HK-2 (cell line): ENCODE results near the gene CNTFR.
"Not testable (repeated sequence)": the region's sequence is repeated elsewhere in the genome, so short reads cannot be mapped to it uniquely, and the experiment has no call there.

Experiments used
- DNase-seq: peaks from one replicate; pipeline ENCODE4 v3.0.0-alpha.2; 2018; ENCODE audit not compliant: unreplicated experiment

Gene CNTFR

GRCh38 chr9:34589636-34590380 lies at the start of gene CNTFR:
TSS of gene CNTFR (minus strand) at chr9:34589724. CDS start at chr9:34568981, 20,743 bp downstream.
- no peak for DNase-seq

GRCh38 chr9:34639322-34639721 lies 49.8 kb upstream of the CNTFR start:
- DNase-seq = not testable (repeated sequence)

GRCh38 chr9:34638138-34638445 lies 48.6 kb upstream of the CNTFR start:
- no peak for DNase-seq

- peak; percentile 89 for DNase-seq
These were observed 48.0 kb upstream of the CNTFR start, which contains the start of gene SIGMAR1 for GRCh38 chr9:34637356-34638137. TSS of gene SIGMAR1 (minus strand) at chr9:34637787. CDS start at chr9:34637697, 90 bp downstream.

- no peak for DNase-seq
These were observed 47.3 kb upstream of the CNTFR start for GRCh38 chr9:34636791-34637355.

GRCh38 chr9:34635556-34635955 lies 46.0 kb upstream of the CNTFR start:
- no peak for DNase-seq

GRCh38 chr9:34634551-34635248 lies 45.2 kb upstream of the CNTFR start:
- no peak for DNase-seq

GRCh38 chr9:34633851-34634550 lies 44.5 kb upstream of the CNTFR start:
- no peak for DNase-seq

GRCh38 chr9:34633166-34633565 lies 43.6 kb upstream of the CNTFR start:
- no peak for DNase-seq

- no peak for DNase-seq
These were observed 41.1 kb upstream of the CNTFR start for GRCh38 chr9:34630402-34631154.

GRCh38 chr9:34629491-34629808 lies 39.9 kb upstream of the CNTFR start:
- DNase-seq = no peak

- DNase-seq = no peak
These were observed 39.3 kb upstream of the CNTFR start, which contains the start of gene ARID3C for GRCh38 chr9:34628656-34629490. TSS of gene ARID3C (minus strand) at chr9:34629066. CDS start at chr9:34628014, 1,052 bp downstream.

GRCh38 chr9:34627716-34628655 lies 38.5 kb upstream of the CNTFR start:
- DNase-seq = no peak

GRCh38 chr9:34625186-34625486 lies 35.6 kb upstream of the CNTFR start:
- DNase-seq = no peak

GRCh38 chr9:34624475-34625185 lies 35.1 kb upstream of the CNTFR start:
- no peak for DNase-seq

- no peak for DNase-seq
These were observed 34.1 kb upstream of the CNTFR start for GRCh38 chr9:34623374-34624235.
